Measurements from ENCODE around the gene SNX19.

The SNX19 gene

DNA sequence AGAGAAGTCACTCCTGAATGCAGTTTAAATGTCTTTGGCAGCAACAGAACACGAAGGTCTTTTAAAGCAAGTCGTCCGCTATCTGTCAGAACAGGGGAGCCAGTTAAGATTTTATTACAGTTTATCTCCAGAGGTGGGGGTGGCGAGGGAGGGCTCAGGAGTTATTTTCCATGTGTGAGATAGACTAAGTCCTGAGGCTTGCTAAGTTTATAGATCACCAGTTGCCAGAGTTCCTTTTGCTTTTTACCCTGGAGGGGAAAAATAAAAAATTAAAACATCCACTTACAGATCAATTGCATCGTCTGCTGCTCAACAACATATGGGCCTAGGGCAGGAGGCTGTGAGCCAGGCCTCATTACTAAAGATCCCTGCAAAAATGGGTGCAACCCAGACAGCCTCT lies 90.7 kb downstream of the SNX19 start:
- H3K4me3 ChIP-seq (ENCODE audit: control insufficient read depth, low read depth, low read length): no peak overlapping the region
- DNase-seq (ENCODE audit: low read depth): no peak
- TF ChIP-seq, protein P1, sequence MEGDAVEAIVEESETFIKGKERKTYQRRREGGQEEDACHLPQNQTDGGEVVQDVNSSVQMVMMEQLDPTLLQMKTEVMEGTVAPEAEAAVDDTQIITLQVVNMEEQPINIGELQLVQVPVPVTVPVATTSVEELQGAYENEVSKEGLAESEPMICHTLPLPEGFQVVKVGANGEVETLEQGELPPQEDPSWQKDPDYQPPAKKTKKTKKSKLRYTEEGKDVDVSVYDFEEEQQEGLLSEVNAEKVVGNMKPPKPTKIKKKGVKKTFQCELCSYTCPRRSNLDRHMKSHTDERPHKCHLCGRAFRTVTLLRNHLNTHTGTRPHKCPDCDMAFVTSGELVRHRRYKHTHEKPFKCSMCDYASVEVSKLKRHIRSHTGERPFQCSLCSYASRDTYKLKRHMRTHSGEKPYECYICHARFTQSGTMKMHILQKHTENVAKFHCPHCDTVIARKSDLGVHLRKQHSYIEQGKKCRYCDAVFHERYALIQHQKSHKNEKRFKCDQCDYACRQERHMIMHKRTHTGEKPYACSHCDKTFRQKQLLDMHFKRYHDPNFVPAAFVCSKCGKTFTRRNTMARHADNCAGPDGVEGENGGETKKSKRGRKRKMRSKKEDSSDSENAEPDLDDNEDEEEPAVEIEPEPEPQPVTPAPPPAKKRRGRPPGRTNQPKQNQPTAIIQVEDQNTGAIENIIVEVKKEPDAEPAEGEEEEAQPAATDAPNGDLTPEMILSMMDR (IDR thresholded peaks at IDR 0.05; ENCODE audit: control insufficient read depth, insufficient read depth, low read depth, low read length, missing control alignments): no peak
